Stomach (tissue), 9 donors: ENCODE results near the gene NGRN. TPM values are rescaled to one million over a fixed set of nuclear protein-coding genes. Genes with fewer than 3 reads are reported as not detected.

Source experiments
- DNase-seq, 2 donors: peaks; one replicate each; pipeline versions ENCODE4 v3.0.0 to v3.0.0-alpha.2; 2013 to 2019
- H3K27ac ChIP-seq, 5 donors: fragments of 200-600 bp in 4 of 5; sonication (generic) in 4 of 5; one replicate each; pipeline ENCODE4 v1.5.1; 2013 to 2019; ENCODE audit warnings: mild to moderate bottlenecking in 1 of 5, moderate library complexity in 1 of 5
- H3K27me3 ChIP-seq, 3 donors: fragments of 200-600 bp; sonication (generic); one replicate each; pipeline ENCODE4 v1.5.1; 2017 to 2019; ENCODE audit warnings: mixed run types in 1 of 3
- H3K36me3 ChIP-seq, 4 donors: fragments of 200-600 bp; sonication (generic); 1 replicate in 3 of 4; 2 replicates in 1 of 4; pipeline ENCODE4 v1.5.1; 2016 to 2019
- H3K4me1 ChIP-seq, 4 donors: fragments of 200-600 bp; sonication (generic); one replicate each; pipeline ENCODE4 v1.5.1; 2016 to 2019
- H3K4me3 ChIP-seq, 4 donors: fragments of 200-600 bp; sonication (generic) in 3 of 4; one replicate each; pipeline ENCODE4 v1.5.1; 2016 to 2019; ENCODE audit warnings: mild to moderate bottlenecking in 1 of 4
- H3K9me3 ChIP-seq, 4 donors: fragments of 200-600 bp; sonication (generic); one replicate each; pipeline ENCODE4 v1.5.1; 2016 to 2019
- EP300 ChIP-seq: sonication (generic); formaldehyde crosslinking; IDR thresholded peaks from one replicate; pipeline ENCODE4 v1.6.1; 2017; ENCODE audit warnings: antibody characterized with exemption
- POLR2A ChIP-seq, 4 donors: fragments of 450-650 bp; IDR thresholded peaks; one replicate each; pipeline ENCODE4 v1.6.1; 2016; ENCODE audit warnings: antibody characterized with exemption in 4 of 4, control low read depth in 2 of 4, mild to moderate bottlenecking in 1 of 4, moderate library complexity in 1 of 4
- POLR2AphosphoS5 ChIP-seq, 3 donors: sonication (generic); formaldehyde crosslinking; IDR thresholded peaks; one replicate each; pipeline ENCODE4 v1.6.1; 2016; ENCODE audit warnings: antibody characterized with exemption in 3 of 3
- WGBS, 5 donors: extraction: QIAGEN DNeasy Blood & Tissue Kit in 3 of 5; methylation state at CpG; one replicate each; pipeline versions ENCODE4 v1.1.5 to v1.1.7; 2013 to 2018; 5-methylcytosine and 5-hydroxymethylcytosine counted together
- intact Hi-C: fragments of 100-400 bp; cut with DNase I; formaldehyde crosslinking; loops from one replicate; pipeline ENCODE4 v1.15.1; 2023; ENCODE audit warnings: low total_unique reads
- polyA plus RNA-seq, 3 donors: library from polyadenylated mRNA; stranded (reverse); fragments of 200-250 nt; gene quantifications; one replicate each; pipeline ENCODE4 v1.2.3, GENCODE V29; 2013
- total RNA-seq, 5 donors: library from RNA; depleted of rRNA; stranded (reverse); fragments of >200 nt; gene quantifications; one replicate each; pipeline versions ENCODE4 v1.1.0 to v1.2.3, GENCODE V29; 2014 to 2016
- TF ChIP-seq, protein P1 (sequence below), 7 experiments: fragments of 450-650 bp in 4 of 7; fragments of 200-600 bp in 3 of 7; sonication (generic) in 3 of 7; IDR thresholded peaks; one replicate each; pipeline ENCODE4 v1.5.1; 2016 to 2019; ENCODE audit warnings: antibody characterized with exemption in 7 of 7, control low read depth in 2 of 7, mild to moderate bottlenecking in 1 of 7
- donor health status: healthy with polysubstance abuse.
- donor health status: Bipolar disorder and iron deficiency.
- donor health status: healthy.

Gene NGRN
- total and polyA plus RNA-seq, 8 donors = 24.0 to 97.4 (median 59.7) TPM

DNA sequence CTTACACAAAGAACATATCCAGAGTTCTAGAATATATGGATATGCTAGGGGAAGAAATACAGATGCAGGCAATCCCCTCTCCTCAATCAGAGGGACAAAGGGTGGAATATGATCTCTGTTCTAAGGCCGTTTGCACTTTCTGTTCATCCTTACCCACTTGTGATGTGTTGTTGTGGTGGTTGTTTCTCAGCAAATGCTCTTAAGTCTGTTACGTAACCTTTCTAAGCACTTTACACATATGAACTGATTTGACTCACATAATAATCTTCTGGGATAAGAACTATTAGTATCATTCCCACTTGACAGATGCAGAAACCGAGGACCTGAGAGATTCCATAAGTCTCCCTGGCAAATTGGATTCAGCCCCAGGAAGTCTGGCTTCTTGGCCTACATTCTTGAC, 40.5 kb downstream of the NGRN start:
- Histone ChIP-seq H3K4me3 (no peak overlapping the region), H3K27me3 (no peaks in the 10 kb centered on the region), H3K9me3 (no peaks in the 10 kb centered on the region), H3K36me3 (no peaks in the 10 kb centered on the region), H3K4me1 (peaks cover 0 to 12% (median 6%) of the 10 kb centered on the region in 4 donors), H3K27ac (no peak overlapping the region)
- whole genome bisulfite sequencing, 5 donors = 79 to 87% (median 81%) methylated on average over 3 of the region's 3 CpGs
- intact Hi-C loops = no loop called here
- DNase-seq = no peak
- TF ChIP-seq, protein P1, sequence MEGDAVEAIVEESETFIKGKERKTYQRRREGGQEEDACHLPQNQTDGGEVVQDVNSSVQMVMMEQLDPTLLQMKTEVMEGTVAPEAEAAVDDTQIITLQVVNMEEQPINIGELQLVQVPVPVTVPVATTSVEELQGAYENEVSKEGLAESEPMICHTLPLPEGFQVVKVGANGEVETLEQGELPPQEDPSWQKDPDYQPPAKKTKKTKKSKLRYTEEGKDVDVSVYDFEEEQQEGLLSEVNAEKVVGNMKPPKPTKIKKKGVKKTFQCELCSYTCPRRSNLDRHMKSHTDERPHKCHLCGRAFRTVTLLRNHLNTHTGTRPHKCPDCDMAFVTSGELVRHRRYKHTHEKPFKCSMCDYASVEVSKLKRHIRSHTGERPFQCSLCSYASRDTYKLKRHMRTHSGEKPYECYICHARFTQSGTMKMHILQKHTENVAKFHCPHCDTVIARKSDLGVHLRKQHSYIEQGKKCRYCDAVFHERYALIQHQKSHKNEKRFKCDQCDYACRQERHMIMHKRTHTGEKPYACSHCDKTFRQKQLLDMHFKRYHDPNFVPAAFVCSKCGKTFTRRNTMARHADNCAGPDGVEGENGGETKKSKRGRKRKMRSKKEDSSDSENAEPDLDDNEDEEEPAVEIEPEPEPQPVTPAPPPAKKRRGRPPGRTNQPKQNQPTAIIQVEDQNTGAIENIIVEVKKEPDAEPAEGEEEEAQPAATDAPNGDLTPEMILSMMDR (IDR thresholded peaks at IDR 0.05) = no peak
- no peak for TF ChIP-seq EP300
- TF ChIP-seq POLR2AphosphoS5 (IDR thresholded peaks at IDR 0.05) = no peak
- TF ChIP-seq POLR2A (IDR thresholded peaks at IDR 0.05) = no peak

DNA sequence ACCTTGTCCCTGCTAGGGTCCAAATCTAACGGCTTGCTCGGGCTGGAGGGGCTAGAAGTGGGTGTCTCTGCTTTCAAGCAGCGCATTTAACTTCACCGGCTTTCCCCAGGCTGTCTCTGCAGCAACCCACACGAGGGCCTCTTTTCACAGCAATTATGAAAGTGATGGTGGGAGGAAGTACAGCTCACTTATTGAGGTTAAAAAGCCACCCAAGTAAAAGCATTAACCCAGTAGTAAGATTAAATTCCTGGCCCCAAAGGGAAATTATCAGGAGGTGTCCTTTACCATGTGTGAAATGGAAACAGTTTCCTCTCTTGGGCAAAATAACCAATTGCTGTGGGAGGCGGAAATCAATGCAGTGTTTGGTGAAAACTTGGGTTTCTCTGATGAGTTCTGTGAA, 41.1 kb downstream of the NGRN start:
- intact Hi-C loops = no loop called here
- WGBS, 5 donors = 47 to 61% (median 57%) methylated on average over 6 of the region's 6 CpGs
- H3K4me1 ChIP-seq = peaks cover 0 to 6% (median under 1%) of the 10 kb centered on the region in 4 donors
- H3K36me3 ChIP-seq = no peaks in the 10 kb centered on the region
- H3K27me3 ChIP-seq = no peaks in the 10 kb centered on the region
- no peak overlapping the region for H3K27ac ChIP-seq
- H3K4me3 ChIP-seq = no peak overlapping the region
- TF ChIP-seq, protein P1 (IDR thresholded peaks at IDR 0.05) = no peak
- no peaks in the 10 kb centered on the region for H3K9me3 ChIP-seq
- peak in 1 of 2 donors; percentile 48 for DNase-seq

DNA sequence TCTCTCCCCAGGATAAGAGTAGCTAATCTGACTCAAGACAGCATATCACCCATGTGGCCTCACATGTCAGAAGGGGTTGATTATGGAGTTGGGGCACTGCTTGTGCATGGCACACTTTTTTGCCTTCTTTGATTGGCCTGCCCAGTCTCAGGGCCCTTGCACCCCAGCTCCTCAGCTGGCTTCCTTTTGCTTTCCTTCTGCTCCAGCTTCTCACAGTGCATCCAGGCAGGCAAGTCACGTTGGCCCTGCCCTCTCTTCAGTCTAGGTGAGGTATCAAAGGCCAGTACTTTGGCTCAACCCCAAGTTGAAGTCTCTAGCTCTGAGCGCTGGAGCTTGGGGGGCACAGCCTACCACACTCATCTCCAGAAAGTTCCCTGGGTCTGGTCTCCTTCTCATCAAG, 42.2 kb downstream of the NGRN start:
- no peak overlapping the region for H3K27ac ChIP-seq
- H3K4me3 ChIP-seq = no peak overlapping the region
- no peaks in the 10 kb centered on the region for H3K9me3 ChIP-seq
- H3K36me3 ChIP-seq = no peaks in the 10 kb centered on the region
- H3K4me1 ChIP-seq = peaks cover 0 to 6% (median 0%) of the 10 kb centered on the region in 4 donors
- H3K27me3 ChIP-seq = no peaks in the 10 kb centered on the region
- TF ChIP-seq, protein P1 (IDR thresholded peaks at IDR 0.05) = no peak
- TF ChIP-seq POLR2A (IDR thresholded peaks at IDR 0.05) (no peak), EP300 (no peak), POLR2AphosphoS5 (IDR thresholded peaks at IDR 0.05) (no peak)
- DNase-seq = no peak
- intact Hi-C loops = no loop called here
- WGBS, 5 donors = 49 to 72% (median 58%) methylated on average over 2 of the region's 2 CpGs

DNA sequence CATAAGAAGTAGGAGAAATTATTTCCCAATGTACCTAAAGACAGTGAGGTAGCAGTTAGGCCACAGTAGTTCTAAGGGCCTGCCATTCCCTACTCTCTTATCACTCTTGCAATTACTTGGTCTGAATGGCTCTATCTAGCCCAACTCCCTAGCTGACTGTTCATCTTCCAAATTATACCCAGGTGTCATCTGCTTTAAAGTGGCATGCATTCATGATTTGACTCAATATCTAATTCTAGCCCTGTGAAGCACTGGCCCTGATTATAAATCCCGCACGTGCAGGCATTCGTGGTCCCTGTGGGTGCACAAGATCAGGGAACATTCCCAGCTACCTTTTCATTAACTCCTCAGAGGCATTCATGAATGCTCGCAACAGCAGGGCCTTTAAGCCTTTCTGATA, 43.5 kb downstream of the NGRN start:
- Histone ChIP-seq H3K9me3 (no peaks in the 10 kb centered on the region), H3K4me1 (peaks cover 0 to 6% (median 0%) of the 10 kb centered on the region in 4 donors), H3K27me3 (no peaks in the 10 kb centered on the region), H3K4me3 (no peak overlapping the region), H3K36me3 (no peaks in the 10 kb centered on the region), H3K27ac (no peak overlapping the region)
- TF ChIP-seq, protein P1 (IDR thresholded peaks at IDR 0.05) = no peak
- TF ChIP-seq EP300 (no peak), POLR2AphosphoS5 (IDR thresholded peaks at IDR 0.05) (no peak), POLR2A (IDR thresholded peaks at IDR 0.05) (no peak)
- DNase-seq = no peak
- WGBS, 5 donors = 83 to 95% (median 93%) methylated on average over 4 of the region's 4 CpGs
- intact Hi-C loops = no loop called here
